Tibial nerve (tissue), 4 donors: ENCODE measurements around the gene OLA1. TPM values are rescaled to one million over a fixed set of nuclear protein-coding genes. Genes with fewer than 3 reads are reported as not detected.

Source experiments
- DNase-seq, 2 donors: peaks; one replicate each; pipeline ENCODE4 v3.0.0-alpha.2; 2019; ENCODE audit warnings: low spot score in 2 of 2
- H3K27ac ChIP-seq, 4 donors: fragments of 200-600 bp; sonication (generic) in 3 of 4; one replicate each; pipeline ENCODE4 v1.5.1; 2017 to 2019; ENCODE audit warnings: mild to moderate bottlenecking in 1 of 4
- H3K27me3 ChIP-seq, 2 donors: fragments of 200-600 bp; sonication (generic) in 1 of 2; one replicate each; pipeline versions ENCODE4 v1.5.1 to v1.6.0; 2017 to 2019
- H3K36me3 ChIP-seq, 3 donors: fragments of 200-600 bp; sonication (generic); one replicate each; pipeline ENCODE4 v1.5.1; 2018 to 2019
- H3K4me1 ChIP-seq, 4 donors: fragments of 200-600 bp; sonication (generic) in 3 of 4; one replicate each; pipeline ENCODE4 v1.5.1; 2017 to 2019
- H3K4me3 ChIP-seq, 4 donors: fragments of 200-600 bp; sonication (generic) in 3 of 4; one replicate each; pipeline ENCODE4 v1.5.1; 2017 to 2019; ENCODE audit warnings: mild to moderate bottlenecking in 1 of 4, moderate library complexity in 1 of 4
- H3K9me3 ChIP-seq, 4 donors: fragments of 200-600 bp; sonication (generic) in 3 of 4; one replicate each; pipeline ENCODE4 v1.5.1; 2017 to 2019
- EP300 ChIP-seq, 2 donors: sonication (generic); formaldehyde crosslinking; IDR thresholded peaks; one replicate each; pipeline ENCODE4 v1.6.1; 2017; ENCODE audit warnings: antibody characterized with exemption in 2 of 2, mild to moderate bottlenecking in 1 of 2
- POLR2A ChIP-seq, 2 donors: fragments of 450-650 bp; IDR thresholded peaks; one replicate each; pipeline ENCODE4 v1.6.1; 2017; ENCODE audit warnings: antibody characterized with exemption in 2 of 2, mild to moderate bottlenecking in 2 of 2, moderate library complexity in 2 of 2
- WGBS, 2 donors: methylation state at CpG; one replicate each; pipeline ENCODE4 v1.1.5; 2018; 5-methylcytosine and 5-hydroxymethylcytosine counted together
- total RNA-seq, 4 donors: library from RNA; depleted of rRNA; stranded (reverse); fragments of >200 nt; gene quantifications; one replicate each; pipeline ENCODE4 v1.1.0, GENCODE V29; 2016
- TF ChIP-seq, protein P1 (sequence below), 5 experiments: fragments of 200-600 bp in 3 of 5; fragments of 450-650 bp in 2 of 5; sonication (generic) in 3 of 5; IDR thresholded peaks; one replicate each; pipeline ENCODE4 v1.5.1; 2016 to 2019; ENCODE audit warnings: antibody characterized with exemption in 5 of 5, mild to moderate bottlenecking in 3 of 5, moderate library complexity in 2 of 5

The OLA1 gene
- total RNA-seq, 4 donors from 2014 or later: 32.0 to 69.0 (median 45.5) TPM

DNA sequence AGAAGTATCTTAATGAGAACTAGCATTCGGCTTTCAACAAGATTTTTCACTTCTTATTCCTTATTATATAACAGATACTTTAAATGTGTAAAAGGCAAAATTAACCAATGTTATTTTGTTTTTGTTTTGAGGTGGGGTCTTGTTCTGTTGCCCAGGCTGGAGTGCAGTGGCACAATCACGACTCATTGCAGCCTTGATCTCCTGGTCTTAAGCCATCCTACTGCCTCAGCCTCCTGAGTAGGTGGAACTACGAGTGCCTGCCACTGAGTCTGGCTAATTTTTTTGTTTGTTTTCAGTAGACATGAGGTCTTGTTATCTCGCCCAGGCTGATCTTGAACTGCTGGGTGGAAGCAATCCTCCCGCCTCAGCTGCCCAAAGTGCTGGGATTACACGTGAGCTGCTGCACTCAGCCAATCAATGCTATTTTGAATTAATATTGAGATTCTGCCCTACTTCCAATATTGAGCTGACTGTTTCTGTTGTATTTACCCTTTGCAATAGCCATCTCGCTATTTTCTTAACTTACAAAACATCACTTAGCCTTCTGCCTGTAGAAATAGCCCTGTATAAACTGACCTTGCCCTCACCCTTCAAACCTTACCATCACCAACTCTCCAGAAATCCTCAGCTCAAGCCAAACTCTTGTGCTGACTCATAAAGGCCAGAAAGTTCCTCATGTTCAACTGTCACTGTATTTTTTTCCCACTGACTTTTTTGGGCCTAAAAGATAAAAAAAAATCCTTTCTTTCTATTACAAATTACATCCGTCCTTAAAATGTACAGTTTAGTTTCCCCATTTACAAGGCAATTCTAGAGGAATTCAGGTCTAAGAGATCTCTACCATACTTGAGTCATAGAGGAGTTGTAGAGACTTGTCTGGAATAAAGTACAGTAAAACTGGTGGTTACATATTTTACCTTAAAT, 94.3 kb downstream of the OLA1 start:
- H3K27me3 ChIP-seq: no peaks in the 10 kb centered on the region
- peaks cover 0 to 7% (median 0%) of the 10 kb centered on the region in 4 donors for H3K4me1 ChIP-seq
- no peak overlapping the region for H3K4me3 ChIP-seq
- H3K9me3 ChIP-seq: no peaks in the 10 kb centered on the region
- no peak overlapping the region for H3K27ac ChIP-seq
- H3K36me3 ChIP-seq: no peaks in the 10 kb centered on the region
- no peak for DNase-seq
- WGBS, 2 donors: 75 to 80% methylated on average over 8 of the region's 8 CpGs
- TF ChIP-seq EP300 (IDR thresholded peaks at IDR 0.05) (no peak), POLR2A (IDR thresholded peaks at IDR 0.05) (no peak)
- TF ChIP-seq, protein P1, sequence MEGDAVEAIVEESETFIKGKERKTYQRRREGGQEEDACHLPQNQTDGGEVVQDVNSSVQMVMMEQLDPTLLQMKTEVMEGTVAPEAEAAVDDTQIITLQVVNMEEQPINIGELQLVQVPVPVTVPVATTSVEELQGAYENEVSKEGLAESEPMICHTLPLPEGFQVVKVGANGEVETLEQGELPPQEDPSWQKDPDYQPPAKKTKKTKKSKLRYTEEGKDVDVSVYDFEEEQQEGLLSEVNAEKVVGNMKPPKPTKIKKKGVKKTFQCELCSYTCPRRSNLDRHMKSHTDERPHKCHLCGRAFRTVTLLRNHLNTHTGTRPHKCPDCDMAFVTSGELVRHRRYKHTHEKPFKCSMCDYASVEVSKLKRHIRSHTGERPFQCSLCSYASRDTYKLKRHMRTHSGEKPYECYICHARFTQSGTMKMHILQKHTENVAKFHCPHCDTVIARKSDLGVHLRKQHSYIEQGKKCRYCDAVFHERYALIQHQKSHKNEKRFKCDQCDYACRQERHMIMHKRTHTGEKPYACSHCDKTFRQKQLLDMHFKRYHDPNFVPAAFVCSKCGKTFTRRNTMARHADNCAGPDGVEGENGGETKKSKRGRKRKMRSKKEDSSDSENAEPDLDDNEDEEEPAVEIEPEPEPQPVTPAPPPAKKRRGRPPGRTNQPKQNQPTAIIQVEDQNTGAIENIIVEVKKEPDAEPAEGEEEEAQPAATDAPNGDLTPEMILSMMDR (IDR thresholded peaks at IDR 0.05): no peak

DNA sequence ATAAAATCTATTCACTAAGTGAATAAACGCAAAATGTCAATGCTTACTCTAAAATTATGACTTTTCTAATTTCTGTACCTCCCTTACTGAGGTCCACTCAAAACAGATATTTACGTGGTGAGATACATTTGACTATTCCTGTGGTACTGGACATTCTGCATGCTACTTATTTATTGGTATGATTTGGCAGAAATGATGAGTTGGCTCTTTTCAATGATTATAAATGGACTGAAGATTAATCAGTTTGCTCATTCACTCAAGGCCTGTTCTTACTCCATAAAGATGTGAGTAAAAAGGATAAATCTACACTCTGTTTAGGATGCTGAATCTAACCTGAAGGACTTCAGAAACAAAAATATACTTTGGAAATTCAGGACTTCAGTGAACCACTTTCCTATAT, 98.8 kb downstream of the OLA1 start:
- no peaks in the 10 kb centered on the region for H3K27me3 ChIP-seq
- DNase-seq: no peak
- 98% methylated on average over 2 of the region's 2 CpGs for WGBS, 2 donors
- H3K27ac ChIP-seq: no peak overlapping the region
- H3K9me3 ChIP-seq: no peaks in the 10 kb centered on the region
- H3K4me1 ChIP-seq: peaks cover 0 to 5% (median 0%) of the 10 kb centered on the region in 4 donors
- no peak overlapping the region for H3K4me3 ChIP-seq
- no peaks in the 10 kb centered on the region for H3K36me3 ChIP-seq
- TF ChIP-seq POLR2A (IDR thresholded peaks at IDR 0.05): no peak
- TF ChIP-seq, protein P1 (IDR thresholded peaks at IDR 0.05): no peak

DNA sequence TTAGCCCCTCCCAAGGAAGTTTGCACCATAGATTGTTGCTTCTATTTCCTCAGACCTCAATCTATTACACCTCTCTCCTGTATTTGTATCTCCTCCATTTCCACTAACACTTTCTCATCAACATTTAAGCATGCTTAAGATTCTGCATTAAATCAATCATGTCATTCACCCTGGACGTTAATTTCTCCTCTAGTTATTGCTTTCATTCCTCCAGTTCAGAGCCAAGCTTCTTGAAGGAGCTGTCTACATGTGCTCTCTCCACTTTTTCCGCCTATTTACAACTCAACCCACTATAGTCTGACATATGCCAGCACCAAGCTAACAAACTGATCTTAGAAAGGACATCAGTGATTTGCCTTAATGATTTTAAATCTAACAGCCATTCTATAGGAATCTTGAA, 99.5 kb downstream of the OLA1 start:
- WGBS, 2 donors: 88 to 89% methylated on average over 2 of the region's 2 CpGs
- Histone ChIP-seq H3K9me3 (no peaks in the 10 kb centered on the region), H3K27ac (no peak overlapping the region), H3K27me3 (no peaks in the 10 kb centered on the region), H3K36me3 (no peaks in the 10 kb centered on the region), H3K4me1 (no peaks in the 10 kb centered on the region), H3K4me3 (no peak overlapping the region)
- TF ChIP-seq EP300 (IDR thresholded peaks at IDR 0.05): no peak
- no peak for TF ChIP-seq POLR2A (IDR thresholded peaks at IDR 0.05)
- TF ChIP-seq, protein P1 (IDR thresholded peaks at IDR 0.05): no peak
- no peak for DNase-seq

DNA sequence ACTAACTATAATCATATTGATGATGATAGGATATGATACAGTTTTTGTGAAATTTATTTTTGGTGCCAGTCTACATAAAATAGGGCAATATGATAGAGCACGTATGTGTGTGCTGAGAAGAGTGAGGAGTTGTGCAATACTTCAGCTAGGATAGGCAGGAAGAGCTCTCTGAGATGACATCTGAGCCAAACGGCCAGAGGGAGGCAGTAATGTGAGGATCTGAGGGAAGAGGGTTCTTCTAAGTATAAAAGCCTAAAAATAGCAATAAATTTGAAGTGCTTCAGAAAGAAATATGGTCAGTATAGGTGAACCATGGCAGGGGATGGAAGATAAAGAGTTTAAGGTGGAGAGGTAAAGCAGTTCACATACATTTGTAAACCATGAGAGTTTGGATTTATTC, 102.5 kb downstream of the OLA1 start:
- TF ChIP-seq, protein P1 (IDR thresholded peaks at IDR 0.05): no peak
- TF ChIP-seq POLR2A (IDR thresholded peaks at IDR 0.05): no peak
- H3K9me3 ChIP-seq: no peaks in the 10 kb centered on the region
- H3K27me3 ChIP-seq: no peaks in the 10 kb centered on the region
- WGBS, 2 donors: 56 to 70% methylated on average over 2 of the region's 2 CpGs
- H3K4me1 ChIP-seq: no peaks in the 10 kb centered on the region
- no peak for DNase-seq
- H3K36me3 ChIP-seq: no peaks in the 10 kb centered on the region
- H3K4me3 ChIP-seq: no peak overlapping the region
- no peak overlapping the region for H3K27ac ChIP-seq

DNA sequence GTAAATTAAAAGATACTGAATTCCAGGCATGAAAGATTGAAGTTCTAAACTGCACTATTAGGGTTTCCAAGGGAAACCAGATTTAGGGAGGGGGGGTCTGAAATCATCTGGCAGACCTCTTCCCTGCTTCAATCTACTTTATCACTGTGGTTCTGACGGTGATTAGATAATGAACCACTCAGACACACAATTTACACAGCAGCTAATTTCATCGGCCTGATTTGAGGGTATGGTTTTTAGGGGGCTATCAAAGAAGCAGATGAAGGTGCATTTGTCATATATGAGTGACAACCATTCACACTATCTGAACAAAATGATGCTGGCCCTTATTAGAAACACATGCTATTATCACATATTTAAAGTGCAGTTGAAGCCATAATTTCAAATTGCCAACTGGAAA, 106.0 kb downstream of the OLA1 start:
- TF ChIP-seq POLR2A (IDR thresholded peaks at IDR 0.05) (no peak), EP300 (IDR thresholded peaks at IDR 0.05) (no peak)
- TF ChIP-seq, protein P1 (IDR thresholded peaks at IDR 0.05): no peak
- H3K27ac ChIP-seq: no peak overlapping the region
- no peaks in the 10 kb centered on the region for H3K27me3 ChIP-seq
- no peaks in the 10 kb centered on the region for H3K4me1 ChIP-seq
- peaks cover 0 to 5% (median 0%) of the 10 kb centered on the region in 4 donors for H3K9me3 ChIP-seq
- 92 to 96% methylated on average over 2 of the region's 2 CpGs for whole genome bisulfite sequencing, 2 donors
- H3K4me3 ChIP-seq: no peak overlapping the region
- no peak for DNase-seq
- peaks cover 0 to 23% (median 0%) of the 10 kb centered on the region in 3 donors for H3K36me3 ChIP-seq
